ENCODE results near the gene TOP1. TPM values are rescaled to one million over a fixed set of nuclear protein-coding genes. Genes with fewer than 3 reads are reported as not detected.

Gene TOP1
- total and polyA plus RNA-seq, 12 donors: 19.6 to 96.6 (median 27.3) TPM

DNA sequence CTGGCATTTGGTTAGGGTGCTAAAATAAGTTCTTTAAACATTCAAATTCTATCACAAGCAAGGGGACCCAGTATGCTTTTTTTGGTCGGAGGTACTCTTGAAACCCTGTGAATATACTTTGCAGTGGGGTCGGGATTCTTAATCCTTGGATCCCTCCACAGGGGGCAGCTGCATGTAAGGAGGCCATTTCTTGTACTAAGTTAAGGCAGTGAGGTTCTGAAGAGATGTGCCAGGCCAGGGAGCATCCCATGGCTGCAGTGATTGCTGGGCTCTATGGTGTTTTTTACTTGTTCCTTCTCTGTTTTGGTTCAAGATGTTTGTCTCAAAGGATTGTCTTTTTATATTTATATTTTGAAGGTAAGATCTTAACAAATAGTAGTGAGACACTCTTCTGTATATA, 50.4 kb downstream of the TOP1 start:
- Histone ChIP-seq H3K27me3 (no peaks in the 10 kb centered on the region), H3K4me1 (replicated peaks in 1 of 2) (peaks cover 7 to 36% of the 10 kb centered on the region in 2 donors), H3K36me3 (replicated peaks in 1 of 2) (peaks cover 0 to 15% of the 10 kb centered on the region in 2 donors), H3K4me3 (no peak overlapping the region), H3K27ac (peak overlapping the region in 3 of 5 donors; percentile 32 to 45 (median 37)), H3K9me3 (replicated peaks in 1 of 3) (no peaks in the 10 kb centered on the region)
- no peak for DNase-seq
- WGBS, 4 donors: 72 to 95% (median 92%) methylated on average over 2 of the region's 2 CpGs
- intact Hi-C loops (cut with DNase I): no loop called here
- no peak for TF ChIP-seq POLR2A (IDR thresholded peaks at IDR 0.05)
- TF ChIP-seq, protein P1, sequence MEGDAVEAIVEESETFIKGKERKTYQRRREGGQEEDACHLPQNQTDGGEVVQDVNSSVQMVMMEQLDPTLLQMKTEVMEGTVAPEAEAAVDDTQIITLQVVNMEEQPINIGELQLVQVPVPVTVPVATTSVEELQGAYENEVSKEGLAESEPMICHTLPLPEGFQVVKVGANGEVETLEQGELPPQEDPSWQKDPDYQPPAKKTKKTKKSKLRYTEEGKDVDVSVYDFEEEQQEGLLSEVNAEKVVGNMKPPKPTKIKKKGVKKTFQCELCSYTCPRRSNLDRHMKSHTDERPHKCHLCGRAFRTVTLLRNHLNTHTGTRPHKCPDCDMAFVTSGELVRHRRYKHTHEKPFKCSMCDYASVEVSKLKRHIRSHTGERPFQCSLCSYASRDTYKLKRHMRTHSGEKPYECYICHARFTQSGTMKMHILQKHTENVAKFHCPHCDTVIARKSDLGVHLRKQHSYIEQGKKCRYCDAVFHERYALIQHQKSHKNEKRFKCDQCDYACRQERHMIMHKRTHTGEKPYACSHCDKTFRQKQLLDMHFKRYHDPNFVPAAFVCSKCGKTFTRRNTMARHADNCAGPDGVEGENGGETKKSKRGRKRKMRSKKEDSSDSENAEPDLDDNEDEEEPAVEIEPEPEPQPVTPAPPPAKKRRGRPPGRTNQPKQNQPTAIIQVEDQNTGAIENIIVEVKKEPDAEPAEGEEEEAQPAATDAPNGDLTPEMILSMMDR (IDR thresholded peaks at IDR 0.05): no peak

DNA sequence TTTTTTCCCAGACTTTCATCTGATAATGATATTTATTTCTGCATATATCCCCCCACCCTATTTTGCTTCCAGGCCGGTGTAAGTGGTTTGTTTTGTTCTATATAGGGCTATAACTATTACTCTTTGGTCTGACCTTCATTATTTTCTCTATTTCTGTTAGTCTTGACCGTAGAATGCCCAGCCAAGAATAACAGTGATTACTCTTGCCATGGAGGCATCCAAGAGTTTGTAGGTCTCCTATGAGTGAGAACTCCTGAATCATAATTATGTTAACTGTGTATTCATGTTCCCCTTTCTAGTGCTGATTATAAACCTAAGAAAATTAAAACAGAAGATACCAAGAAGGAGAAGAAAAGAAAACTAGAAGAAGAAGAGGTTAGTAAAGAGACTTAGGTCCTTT, 52.2 kb downstream of the TOP1 start:
- Histone ChIP-seq H3K27ac (no peak overlapping the region), H3K27me3 (no peaks in the 10 kb centered on the region), H3K36me3 (replicated peaks in 1 of 2) (peaks cover 0 to 32% of the 10 kb centered on the region in 2 donors), H3K4me1 (replicated peaks in 1 of 2) (peaks cover 1 to 30% of the 10 kb centered on the region in 2 donors), H3K4me3 (no peak overlapping the region), H3K9me3 (replicated peaks in 1 of 3) (no peaks in the 10 kb centered on the region)
- no peak for DNase-seq
- WGBS, 4 donors: 56 to 69% (median 63%) methylated on average over 2 of the region's 2 CpGs
- TF ChIP-seq, protein P1 (IDR thresholded peaks at IDR 0.05): no peak
- TF ChIP-seq POLR2A (IDR thresholded peaks at IDR 0.05): no peak
- intact Hi-C loops (cut with DNase I): no loop called here

DNA sequence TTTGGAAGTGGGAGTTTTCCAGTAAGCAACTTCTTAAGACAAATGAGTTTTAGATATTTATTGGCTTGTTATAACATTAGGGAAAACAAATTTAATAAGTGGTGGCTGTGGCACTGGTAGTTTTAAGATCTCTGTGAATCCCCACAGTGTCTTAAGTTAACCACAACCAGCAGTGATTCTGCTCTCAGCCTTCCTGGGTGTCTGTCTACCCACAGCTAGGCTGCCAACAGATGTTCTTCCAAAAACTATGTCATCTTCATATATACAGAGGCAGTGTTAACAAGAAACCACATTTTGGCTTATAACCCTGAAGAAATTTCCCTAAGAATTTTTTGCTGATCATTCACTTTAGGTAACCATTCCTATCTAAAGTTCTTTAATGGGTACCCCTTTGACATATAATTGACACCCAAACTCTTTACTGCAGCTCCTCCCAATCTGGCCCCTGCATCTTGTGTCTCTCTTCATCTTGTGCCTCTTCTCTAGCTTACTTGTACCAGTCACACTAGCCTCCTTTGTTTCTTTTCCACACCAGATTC, 52.7 kb downstream of the TOP1 start:
- Histone ChIP-seq H3K36me3 (replicated peaks in 1 of 2) (peaks cover 0 to 35% of the 10 kb centered on the region in 2 donors), H3K4me3 (no peak overlapping the region), H3K9me3 (replicated peaks in 1 of 3) (no peaks in the 10 kb centered on the region), H3K27ac (no peak overlapping the region), H3K27me3 (no peaks in the 10 kb centered on the region), H3K4me1 (replicated peaks in 1 of 2) (peaks cover 0 to 30% of the 10 kb centered on the region in 2 donors)
- TF ChIP-seq, protein P1 (IDR thresholded peaks at IDR 0.05): no peak
- TF ChIP-seq POLR2A (IDR thresholded peaks at IDR 0.05): no peak
- intact Hi-C loops (cut with DNase I): no loop called here
- no peak for DNase-seq

DNA sequence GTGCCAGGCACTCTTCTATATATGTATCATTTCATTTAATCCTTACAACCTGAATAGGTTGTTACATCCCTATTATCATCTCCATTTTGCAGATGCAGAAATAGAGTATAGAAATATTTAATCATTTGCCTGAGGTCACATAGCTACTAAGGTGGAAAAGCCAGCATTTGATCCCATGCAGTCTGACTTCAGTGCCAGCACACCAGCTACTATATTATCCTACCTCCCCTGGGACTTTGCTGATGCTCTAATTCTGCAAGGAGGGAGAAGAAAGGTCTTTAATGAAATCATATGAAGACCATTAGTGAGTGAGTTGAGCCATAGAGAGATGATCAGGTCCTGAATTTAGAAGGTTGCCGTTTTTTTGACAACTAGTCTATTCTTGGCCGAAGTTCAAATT, 53.7 kb downstream of the TOP1 start:
- intact Hi-C loops (cut with DNase I): no loop called here
- DNase-seq: no peak
- Histone ChIP-seq H3K4me1 (replicated peaks in 1 of 2) (peaks cover 0 to 35% of the 10 kb centered on the region in 2 donors), H3K4me3 (no peak overlapping the region), H3K27ac (no peak overlapping the region), H3K27me3 (no peaks in the 10 kb centered on the region), H3K36me3 (replicated peaks in 1 of 2) (peaks cover 0 to 35% of the 10 kb centered on the region in 2 donors), H3K9me3 (replicated peaks in 1 of 3) (no peaks in the 10 kb centered on the region)
- WGBS, 4 donors: 63 to 74% (median 67%) methylated on average over 2 of the region's 2 CpGs
- TF ChIP-seq POLR2A (IDR thresholded peaks at IDR 0.05): no peak
- TF ChIP-seq, protein P1 (IDR thresholded peaks at IDR 0.05): no peak
